K562 (cell line): ENCODE data around the gene IL2RG.

Source experiments
- MAFF ChIP-seq: IDR thresholded peaks from 2 replicates; pipeline ENCODE4 v1.6.1; 2012; ENCODE audit warnings: low read length, improper control_type of control experiment
- TARDBP ChIP-seq: fragments of 450-650 bp; IDR thresholded peaks from 2 replicates; pipeline ENCODE4 v1.6.1; 2016
- TF ChIP-seq, protein P1 (sequence below): fragments of 250-450 bp; sonication (Bioruptor Pico); IDR thresholded peaks from 2 replicates; pipeline ENCODE4 v1.4.0; 2020; ENCODE audit warnings: mild to moderate bottlenecking, moderate library complexity
- TF ChIP-seq, protein P2 (sequence below), 3 experiments: IDR thresholded peaks in 2 of 3; conservative IDR thresholded peaks in 1 of 3; 2 replicates each; pipeline ENCODE4 v1.5.1; 2011 to 2012; ENCODE audit warnings: low read length in 3 of 3, mild to moderate bottlenecking in 3 of 3, control low read depth in 2 of 3, improper control_type of control experiment in 1 of 3, inconsistent platforms in 1 of 3, low read depth in 1 of 3, mixed read lengths in 1 of 3, moderate library complexity in 1 of 3; ENCODE audit not compliant: insufficient read depth in 2 of 3

DNA sequence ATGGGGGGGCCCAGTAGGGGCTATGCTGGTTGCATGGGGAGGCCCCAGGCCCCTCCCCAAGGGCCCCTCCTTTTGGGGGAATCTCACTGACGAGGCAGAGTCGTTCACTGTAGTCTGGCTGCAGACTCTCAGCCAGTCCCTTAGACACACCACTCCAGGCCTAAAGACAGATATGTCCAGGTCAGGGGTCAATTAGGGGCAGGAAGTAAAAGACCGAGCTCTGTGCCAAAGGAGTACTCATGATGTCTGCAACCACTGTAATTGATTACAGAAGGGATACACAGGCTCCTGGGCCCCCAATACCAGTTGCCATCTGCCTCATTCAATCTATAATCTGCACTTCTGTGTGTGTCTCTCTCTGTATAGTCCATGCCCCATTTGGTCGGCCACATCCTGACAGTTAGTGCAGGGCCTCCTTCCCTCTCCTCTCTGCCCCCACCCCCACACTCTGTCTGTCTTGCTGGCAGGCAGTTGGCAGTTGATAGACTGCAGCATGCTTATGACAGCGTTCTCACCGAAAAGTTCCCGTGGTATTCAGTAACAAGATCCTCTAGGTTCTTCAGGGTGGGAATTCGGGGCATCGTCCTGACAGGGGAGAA is 3.5 kb downstream of the IL2RG start:
- TF ChIP-seq, protein P1, sequence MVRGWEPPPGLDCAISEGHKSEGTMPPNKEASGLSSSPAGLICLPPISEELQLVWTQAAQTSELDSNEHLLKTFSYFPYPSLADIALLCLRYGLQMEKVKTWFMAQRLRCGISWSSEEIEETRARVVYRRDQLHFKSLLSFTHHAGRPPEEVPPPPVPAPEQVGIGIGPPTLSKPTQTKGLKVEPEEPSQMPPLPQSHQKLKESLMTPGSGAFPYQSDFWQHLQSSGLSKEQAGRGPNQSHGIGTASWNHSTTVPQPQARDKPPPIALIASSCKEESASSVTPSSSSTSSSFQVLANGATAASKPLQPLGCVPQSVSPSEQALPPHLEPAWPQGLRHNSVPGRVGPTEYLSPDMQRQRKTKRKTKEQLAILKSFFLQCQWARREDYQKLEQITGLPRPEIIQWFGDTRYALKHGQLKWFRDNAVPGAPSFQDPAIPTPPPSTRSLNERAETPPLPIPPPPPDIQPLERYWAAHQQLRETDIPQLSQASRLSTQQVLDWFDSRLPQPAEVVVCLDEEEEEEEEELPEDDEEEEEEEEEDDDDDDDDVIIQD, result no peak
- no peak for TF ChIP-seq MAFF
- no peak for TF ChIP-seq TARDBP
- TF ChIP-seq, protein P2, sequence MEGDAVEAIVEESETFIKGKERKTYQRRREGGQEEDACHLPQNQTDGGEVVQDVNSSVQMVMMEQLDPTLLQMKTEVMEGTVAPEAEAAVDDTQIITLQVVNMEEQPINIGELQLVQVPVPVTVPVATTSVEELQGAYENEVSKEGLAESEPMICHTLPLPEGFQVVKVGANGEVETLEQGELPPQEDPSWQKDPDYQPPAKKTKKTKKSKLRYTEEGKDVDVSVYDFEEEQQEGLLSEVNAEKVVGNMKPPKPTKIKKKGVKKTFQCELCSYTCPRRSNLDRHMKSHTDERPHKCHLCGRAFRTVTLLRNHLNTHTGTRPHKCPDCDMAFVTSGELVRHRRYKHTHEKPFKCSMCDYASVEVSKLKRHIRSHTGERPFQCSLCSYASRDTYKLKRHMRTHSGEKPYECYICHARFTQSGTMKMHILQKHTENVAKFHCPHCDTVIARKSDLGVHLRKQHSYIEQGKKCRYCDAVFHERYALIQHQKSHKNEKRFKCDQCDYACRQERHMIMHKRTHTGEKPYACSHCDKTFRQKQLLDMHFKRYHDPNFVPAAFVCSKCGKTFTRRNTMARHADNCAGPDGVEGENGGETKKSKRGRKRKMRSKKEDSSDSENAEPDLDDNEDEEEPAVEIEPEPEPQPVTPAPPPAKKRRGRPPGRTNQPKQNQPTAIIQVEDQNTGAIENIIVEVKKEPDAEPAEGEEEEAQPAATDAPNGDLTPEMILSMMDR (IDR thresholded peaks at IDR 0.05 in 2 of 3, conservative IDR thresholded peaks at IDR 0.05 in 1 of 3; ENCODE audit: insufficient read depth in 2 of 3, low read depth in 1 of 3, low read length in 3 of 3), result no peak
